Omental fat pad (tissue), 4 donors: ENCODE measurements around the gene SLC25A1. TPM values are rescaled to one million over a fixed set of nuclear protein-coding genes. Genes with fewer than 3 reads are reported as not detected.

Source experiments
- ATAC-seq: fragments of 150-250 bp; one replicate; pipeline ENCODE4 v1.9.1; 2016; ENCODE audit warnings: mild to moderate bottlenecking, moderate library complexity; ENCODE audit not compliant: low FRiP score
- DNase-seq: peaks from one replicate; pipeline ENCODE4 v3.0.0-alpha.2; 2019; ENCODE audit warnings: low spot score
- CTCF ChIP-seq, 3 donors: fragments of 450-650 bp; IDR thresholded peaks; one replicate each; pipeline ENCODE4 v1.5.1; 2016 to 2017; ENCODE audit warnings: antibody characterized with exemption in 3 of 3, mild to moderate bottlenecking in 3 of 3, moderate library complexity in 2 of 3
- total RNA-seq, 4 donors: library from RNA; depleted of rRNA; stranded (reverse); fragments of >200 nt; gene quantifications; one replicate each; pipeline ENCODE4 v1.1.0, GENCODE V29; 2016

SLC25A1 gene
- total RNA-seq, 4 donors from 2014 or later: 76.4 to 135 (median 97.4) TPM

GRCh38 chr22:19134176-19134831 is 44.2 kb downstream of the SLC25A1 start:
- ATAC-seq (no peak), DNase-seq (no peak)
- no peak for TF ChIP-seq CTCF (IDR thresholded peaks at IDR 0.05)

GRCh38 chr22:19133561-19133960 is 45.0 kb downstream of the SLC25A1 start:
- no peak for TF ChIP-seq CTCF (IDR thresholded peaks at IDR 0.05)
- no peak for DNase-seq
- no peak for ATAC-seq

- DNase-seq (no peak), ATAC-seq (no peak)
- no peak for TF ChIP-seq CTCF (IDR thresholded peaks at IDR 0.05)
Measured at GRCh38 chr22:19132693-19133400, 45.7 kb downstream of the SLC25A1 start.

GRCh38 chr22:19132153-19132552 is 46.4 kb downstream of the SLC25A1 start:
- ATAC-seq (no peak), DNase-seq (no peak)
- no peak for TF ChIP-seq CTCF (IDR thresholded peaks at IDR 0.05)

- ATAC-seq: no peak
- DNase-seq: no peak
Measured at GRCh38 chr22:19131685-19132015, 46.9 kb downstream of the SLC25A1 start.

GRCh38 chr22:19130959-19131684 is 47.4 kb downstream of the SLC25A1 start, which contains the start of gene TSSK2:
Gene TSSK2, plus strand, starts transcription at chr22:19131308. Its CDS starts 92 bp downstream, at chr22:19131400.
- ATAC-seq (no peak), DNase-seq (no peak)
- no peak for TF ChIP-seq CTCF (IDR thresholded peaks at IDR 0.05)

More at GRCh38 chr22:19131685-19132015, 46.9 kb downstream of the SLC25A1 start:
- TF ChIP-seq CTCF (IDR thresholded peaks at IDR 0.05): no peak
